Stimulated activated CD4-positive, alpha-beta T cell treated with anti-CD3 and anti-CD28 coated beads, Interleukin-12 subunit alpha, Interleukin-12 subunit beta, amount 100 ng/mL, for 24 hours (primary cell): ENCODE data around the gene CMTM1.
A peak's percentile ranks its signal among the peaks of the same experiment; 100 is the strongest.
"Not testable (repeated sequence)": the region's sequence is repeated elsewhere in the genome, so short reads cannot be mapped to it uniquely, and the experiment has no call there.

Source experiments
- DNase-seq, 2 experiments: peaks; one replicate each; pipeline ENCODE4 v3.0.0-alpha.2; 2020; ENCODE audit warnings: low read depth in 2 of 2

Gene CMTM1

GRCh38 chr16:66562986-66563385, 3.3 kb upstream of the CMTM1 start:
- no peak for DNase-seq

GRCh38 chr16:66563574-66564334, 2.5 kb upstream of the CMTM1 start:
- DNase-seq: no peak

GRCh38 chr16:66567270-66567669, 1.0 kb downstream of the CMTM1 start:
- DNase-seq: not testable (repeated sequence)

- no peak for DNase-seq
Measured at GRCh38 chr16:66568355-66568754, 2.1 kb downstream of the CMTM1 start.

- no peak for DNase-seq
Measured at GRCh38 chr16:66569131-66569530, 2.9 kb downstream of the CMTM1 start.

- no peak for DNase-seq
Measured at GRCh38 chr16:66569827-66570405, 3.7 kb downstream of the CMTM1 start.

GRCh38 chr16:66572356-66572755, 6.1 kb downstream of the CMTM1 start:
- DNase-seq: no peak

GRCh38 chr16:66574081-66574480, 7.8 kb downstream of the CMTM1 start:
- no peak for DNase-seq

GRCh38 chr16:66574531-66574930, 8.3 kb downstream of the CMTM1 start:
- DNase-seq: no peak

GRCh38 chr16:66575060-66575459, 8.8 kb downstream of the CMTM1 start:
- DNase-seq: no peak

GRCh38 chr16:66576296-66576695, 10.1 kb downstream of the CMTM1 start:
- no peak for DNase-seq

GRCh38 chr16:66578651-66579531, 12.7 kb downstream of the CMTM1 start, which contains the start of gene CMTM2:
Gene CMTM2 (plus strand): TSS chr16:66579463. CDS start chr16:66579608, 145 bp downstream.
- DNase-seq: no peak

GRCh38 chr16:66580605-66581209, 14.5 kb downstream of the CMTM1 start:
- DNase-seq: no peak

GRCh38 chr16:66581246-66581952, 15.2 kb downstream of the CMTM1 start:
- no peak for DNase-seq

GRCh38 chr16:66585481-66586239, 19.4 kb downstream of the CMTM1 start:
- DNase-seq: no peak

- no peak for DNase-seq
Measured at GRCh38 chr16:66587881-66588600, 21.8 kb downstream of the CMTM1 start.

GRCh38 chr16:66588981-66589713, 22.9 kb downstream of the CMTM1 start:
- peak in 1 of 2 experiments; percentile 37 for DNase-seq

GRCh38 chr16:66590322-66590721, 24.1 kb downstream of the CMTM1 start:
- no peak for DNase-seq

- no peak for DNase-seq
Measured at GRCh38 chr16:66591018-66591417, 24.8 kb downstream of the CMTM1 start.
